GM21619 (cell line): ENCODE data around the gene RND1.
"Not testable (repeated sequence)": the region's sequence is repeated elsewhere in the genome, so short reads cannot be mapped to it uniquely, and the experiment has no call there.

Source experiments
- ATAC-seq: cut with Tn5 transposase; IDR thresholded peaks from one replicate; pipeline ENCODE4 v1.9.1; 2021; ENCODE audit not compliant: unreplicated experiment

RND1 gene

GRCh38 chr12:48869191-48869590 lies 3.5 kb upstream of the RND1 start:
- ATAC-seq: no peak

- no peak for ATAC-seq
Observed at GRCh38 chr12:48868451-48868850, 2.8 kb upstream of the RND1 start.

- ATAC-seq: no peak
Observed at GRCh38 chr12:48866052-48866711, 512 bp upstream of the RND1 start.

- no peak for ATAC-seq
Observed at GRCh38 chr12:48863291-48863690, 2.4 kb downstream of the RND1 start.

- ATAC-seq: no peak
Observed at GRCh38 chr12:48862760-48863159, 2.9 kb downstream of the RND1 start.

GRCh38 chr12:48861111-48861510 lies 4.6 kb downstream of the RND1 start:
- ATAC-seq: no peak

GRCh38 chr12:48860236-48860635 lies 5.4 kb downstream of the RND1 start:
- not testable (repeated sequence) for ATAC-seq

- ATAC-seq: no peak
Observed at GRCh38 chr12:48859607-48860006, 6.1 kb downstream of the RND1 start.

- no peak for ATAC-seq
Observed at GRCh38 chr12:48858043-48858442, 7.6 kb downstream of the RND1 start.

- ATAC-seq: no peak
Observed at GRCh38 chr12:48857278-48857994, 8.2 kb downstream of the RND1 start.

GRCh38 chr12:48856379-48856778 lies 9.3 kb downstream of the RND1 start:
- no peak for ATAC-seq

GRCh38 chr12:48854932-48855331 lies 10.7 kb downstream of the RND1 start:
- ATAC-seq: not testable (repeated sequence)

GRCh38 chr12:48854488-48854887 lies 11.2 kb downstream of the RND1 start:
- no peak for ATAC-seq

GRCh38 chr12:48852734-48853688 lies 12.7 kb downstream of the RND1 start:
- ATAC-seq: peak; percentile 37

GRCh38 chr12:48851883-48852733 lies 13.6 kb downstream of the RND1 start, which contains the start of gene DDX23:
Gene DDX23, minus strand, starts transcription at chr12:48852163. Its CDS starts 6,381 bp downstream, at chr12:48845782.
- ATAC-seq: peak; percentile 96

- not testable (repeated sequence) for ATAC-seq
Observed at GRCh38 chr12:48842021-48842420, 23.6 kb downstream of the RND1 start.

- no peak for ATAC-seq
Observed at GRCh38 chr12:48838048-48838447, 27.6 kb downstream of the RND1 start.

- no peak for ATAC-seq
Observed at GRCh38 chr12:48832321-48833060, 33.2 kb downstream of the RND1 start.

GRCh38 chr12:48831257-48831656 lies 34.4 kb downstream of the RND1 start:
- ATAC-seq: no peak
